Endometrial microvascular endothelial cells (primary cell): ENCODE results near the gene SPANXN1. TPM values are rescaled to one million over a fixed set of nuclear protein-coding genes. Genes with fewer than 3 reads are reported as not detected.
"Not testable (repeated sequence)": the region's sequence is repeated elsewhere in the genome, so short reads cannot be mapped to it uniquely, and the experiment has no call there.

Experiments
- in situ Hi-C: cut with HindIII; loops from 2 replicates; pipeline ENCODE4 v1.10.0; 2017; ENCODE audit warnings: low sequenced_read_pairs, low pct_unique_long_range_greater_than_20kb; ENCODE audit errors: inconsistent ontology term
- total RNA-seq: library from RNA; depleted of rRNA; stranded (reverse); fragments of >200 nt; gene quantifications from one replicate; pipeline ENCODE4 v1.2.3, GENCODE V29; 2015; ENCODE audit errors: inconsistent ontology term

SPANXN1 gene
- not detected for total RNA-seq

GRCh38 chrX:145247203-145247602 lies at the start of gene SPANXN1:
Gene SPANXN1 (plus strand): TSS chrX:145247503. CDS start chrX:145247587, 84 bp downstream.
- in situ Hi-C loops = not testable (repeated sequence)

GRCh38 chrX:145199078-145199477 lies 48.2 kb upstream of the SPANXN1 start:
- in situ Hi-C loops = no loop called here

- in situ Hi-C loops = no loop called here
Observed at GRCh38 chrX:145213504-145213903, 33.8 kb upstream of the SPANXN1 start.

- in situ Hi-C loops = no loop called here
Observed at GRCh38 chrX:145292218-145292617, 44.9 kb downstream of the SPANXN1 start.
